HepG2 (cell line): ENCODE measurements around the gene ALK. TPM values are rescaled to one million over a fixed set of nuclear protein-coding genes. Genes with fewer than 3 reads are reported as not detected.

Source experiments
- ATAC-seq: fragments of 200-7000 bp; cut with Tn5 transposase; 3 replicates; pipeline ENCODE4 v1.9.1; 2020; ENCODE audit warnings: mild to moderate bottlenecking, moderate library complexity
- BruUV-seq: library from RNA; stranded (reverse); fragments of 400-500 nt; replicated peaks from 2 replicates; lab custom pipeline; 2021; lab: Mats Ljungman, UMichigan
- CTCF ChIA-PET: fragments of 300-600 bp; formaldehyde crosslinking; extraction: SDS; loops from one replicate; lab custom pipeline; 2021; ENCODE audit warnings: low total read pairs, inconsistent platforms, low intra/inter-chr PET ratio; lab: Yijun Ruan, JAX
- POLR2A ChIA-PET: fragments of 350-600 bp; sonication (Branson Sonifier 250); formaldehyde crosslinking; loops from one replicate; lab custom pipeline; 2020; ENCODE audit warnings: antibody characterized with exemption, inconsistent platforms; lab: Yijun Ruan, JAX
- DNase-seq: peaks from one replicate; pipeline ENCODE4 v3.0.0-alpha.2; 2015; ENCODE audit warnings: low spot score
- FAIRE-seq: peaks from 3 replicates; lab custom pipeline; 2011; peaks lifted over from hg19 to GRCh38; lab: Jason Lieb, UNC
- H2AFZ ChIP-seq: one replicate; pipeline ENCODE4 v1.6.1; 2011; ENCODE audit warnings: low read length, inconsistent platforms
- H3K27ac ChIP-seq: fragments of 300-600 bp; 3 replicates; pipeline ENCODE4 v1.8.0; 2011; ENCODE audit warnings: mixed run types, mild to moderate bottlenecking, mixed read lengths, low read length, inconsistent platforms; ENCODE audit not compliant: insufficient read depth; ENCODE audit errors: extremely low read length
- H3K27me3 ChIP-seq, 2 experiments: fragments of 200-600 bp in 1 of 2; 2 replicates in 1 of 2; 3 replicates in 1 of 2; pipeline versions ENCODE4 v1.6.0 to v1.8.0; 2011; ENCODE audit warnings: low read length in 2 of 2, mild to moderate bottlenecking in 2 of 2, moderate library complexity in 2 of 2, inconsistent platforms in 1 of 2; ENCODE audit not compliant: insufficient read depth in 2 of 2, control insufficient read depth in 1 of 2
- H3K36me3 ChIP-seq, 2 experiments: fragments of 200-600 bp in 1 of 2; replicated peaks in 1 of 2; 2 replicates in 1 of 2; 3 replicates in 1 of 2; pipeline versions ENCODE4 v1.5.1 to v1.8.0; 2011; ENCODE audit warnings: low read length in 2 of 2, inconsistent platforms in 1 of 2; ENCODE audit not compliant: insufficient read depth in 2 of 2, control insufficient read depth in 1 of 2
- H3K4me1 ChIP-seq: 2 replicates; pipeline ENCODE4 v1.5.1; 2012; ENCODE audit warnings: low read length, inconsistent platforms; ENCODE audit not compliant: insufficient read depth
- H3K4me2 ChIP-seq: 2 replicates; pipeline ENCODE4 v1.6.0; 2011; ENCODE audit warnings: low read depth, low read length, inconsistent platforms
- H3K4me3 ChIP-seq, 3 experiments: fragments of 200-600 bp in 1 of 3; sonication (generic), shearing (Covaris generic) in 1 of 3; replicated peaks in 1 of 3; 2 replicates each; pipeline ENCODE4 v1.5.1; 2011 to 2016; ENCODE audit warnings: low read length in 3 of 3, inconsistent platforms in 2 of 3, low read depth in 2 of 3, mild to moderate bottlenecking in 2 of 3, control low read depth in 1 of 3, mixed read lengths in 1 of 3; ENCODE audit not compliant: insufficient read depth in 1 of 3
- H3K79me2 ChIP-seq: one replicate; pipeline ENCODE4 v1.6.1; 2011; ENCODE audit warnings: low read length, inconsistent platforms; ENCODE audit not compliant: insufficient read depth
- H3K9ac ChIP-seq: 2 replicates; pipeline ENCODE4 v1.6.0; 2011; ENCODE audit warnings: mild to moderate bottlenecking, low read depth, low read length, inconsistent platforms; ENCODE audit not compliant: insufficient read depth
- H3K9me3 ChIP-seq: 2 replicates; pipeline ENCODE4 v1.5.1; 2012; ENCODE audit warnings: mild to moderate bottlenecking, low read length
- H4K20me1 ChIP-seq: 2 replicates; pipeline ENCODE4 v1.6.0; 2011; ENCODE audit warnings: inconsistent platforms, mild to moderate bottlenecking, low read length, moderate library complexity; ENCODE audit not compliant: insufficient read depth
- GATAD2A ChIP-seq: IDR thresholded peaks from 2 replicates; pipeline ENCODE4 v1.6.1; 2016
- HNF4A ChIP-seq: sonication (generic); formaldehyde crosslinking; IDR thresholded peaks from 2 replicates; pipeline ENCODE4 v1.4.0; 2020; ENCODE audit warnings: missing genetic modification reagents
- MAFK ChIP-seq, 2 experiments: IDR thresholded peaks in 1 of 2; conservative IDR thresholded peaks in 1 of 2; 2 replicates each; pipeline ENCODE4 v1.6.1; 2011; ENCODE audit warnings: improper control_type of control experiment in 2 of 2, low read length in 2 of 2
- MXI1 ChIP-seq: IDR thresholded peaks from 3 replicates; pipeline ENCODE4 v1.6.1; 2012; ENCODE audit warnings: low read depth, low read length, inconsistent platforms, borderline replicate concordance
- SUZ12 ChIP-seq: fragments of 150-350 bp; IDR thresholded peaks from 2 replicates; pipeline ENCODE4 v1.6.1; 2014; ENCODE audit warnings: low read depth, low read length
- TCF12 ChIP-seq, 2 experiments: fragments of 450-650 bp in 1 of 2; sonication (generic) in 1 of 2; formaldehyde crosslinking in 1 of 2; IDR thresholded peaks; 2 replicates each; pipeline versions ENCODE4 v1.6.1 to v1.8.0; 2017 to 2022; ENCODE audit warnings: antibody characterized with exemption in 1 of 2, mild to moderate bottlenecking in 1 of 2, missing genetic modification reagents in 1 of 2, moderate library complexity in 1 of 2
- WGBS: methylation state at CpG from one replicate; pipeline ENCODE4 v1.1.6; 2017; ENCODE audit warnings: low lambda C conversion rate; 5-methylcytosine and 5-hydroxymethylcytosine counted together
- in situ Hi-C: cut with HindIII; loops from 2 replicates; pipeline ENCODE4 v1.10.0; 2017; ENCODE audit warnings: low pct_unique_long_range_greater_than_20kb; ENCODE audit not compliant: extremely low pct_ligation_motif_present
- intact Hi-C: fragments of 100-400 bp; cut with micrococcal nuclease; formaldehyde crosslinking; loops from one replicate; pipeline ENCODE4 v1.10.0; 2022; ENCODE audit not compliant: unreplicated experiment
- polyA plus RNA-seq, 8 experiments: library from polyadenylated mRNA; depleted of rRNA in 3 of 8; stranded (reverse) in 7 of 8; unstranded in 1 of 8; fragments of >200 nt; fragmentation: Illumina TruSeq in 4 of 8; extraction: Trizol in 4 of 8; gene quantifications; 2 replicates each; pipeline versions ENCODE4 v1.2.1 to v1.2.3, GENCODE V29; 2011 to 2016; ENCODE audit warnings: low read depth in 4 of 8, missing spikeins in 1 of 8, mixed read lengths in 1 of 8; ENCODE audit not compliant: insufficient read depth in 1 of 8
- total RNA-seq, 5 experiments: library from RNA; depleted of rRNA; stranded (reverse); fragments of >200 nt; fragmentation: Illumina TruSeq; extraction: Trizol; gene quantifications; 2 replicates each; pipeline ENCODE4 v1.2.3, GENCODE V29; 2016; ENCODE audit warnings: low read depth in 1 of 5
- TF ChIP-seq, protein P1 (sequence below): fragments of 450-650 bp; IDR thresholded peaks from 2 replicates; pipeline ENCODE4 v1.6.1; 2017; ENCODE audit warnings: mild to moderate bottlenecking

Gene ALK
- total and polyA plus RNA-seq, 2 of the 13 experiments (the other 11 are each of a cell fraction or from before 2014, with no cell fraction given): not detected

DNA sequence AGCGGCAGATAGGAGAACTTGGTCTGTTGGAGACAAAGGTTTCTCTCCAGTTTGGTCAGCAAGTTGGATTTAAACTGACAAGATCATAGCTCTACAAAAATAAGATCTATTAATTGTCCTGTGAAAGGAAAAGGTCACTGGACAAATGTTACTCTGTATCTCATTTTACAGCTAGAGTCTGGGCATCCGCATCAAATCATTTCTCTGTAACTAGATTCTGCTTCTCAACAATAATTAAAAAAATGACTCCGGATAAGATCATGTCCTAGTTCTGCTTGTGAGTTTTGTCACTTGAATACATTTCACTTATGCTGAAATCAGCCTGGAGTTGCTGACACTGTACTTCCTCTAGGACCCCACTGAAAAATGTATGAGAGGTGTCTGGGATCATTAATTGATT lies 310.8 kb downstream of the ALK start (continued):
- TF ChIP-seq, protein P1, sequence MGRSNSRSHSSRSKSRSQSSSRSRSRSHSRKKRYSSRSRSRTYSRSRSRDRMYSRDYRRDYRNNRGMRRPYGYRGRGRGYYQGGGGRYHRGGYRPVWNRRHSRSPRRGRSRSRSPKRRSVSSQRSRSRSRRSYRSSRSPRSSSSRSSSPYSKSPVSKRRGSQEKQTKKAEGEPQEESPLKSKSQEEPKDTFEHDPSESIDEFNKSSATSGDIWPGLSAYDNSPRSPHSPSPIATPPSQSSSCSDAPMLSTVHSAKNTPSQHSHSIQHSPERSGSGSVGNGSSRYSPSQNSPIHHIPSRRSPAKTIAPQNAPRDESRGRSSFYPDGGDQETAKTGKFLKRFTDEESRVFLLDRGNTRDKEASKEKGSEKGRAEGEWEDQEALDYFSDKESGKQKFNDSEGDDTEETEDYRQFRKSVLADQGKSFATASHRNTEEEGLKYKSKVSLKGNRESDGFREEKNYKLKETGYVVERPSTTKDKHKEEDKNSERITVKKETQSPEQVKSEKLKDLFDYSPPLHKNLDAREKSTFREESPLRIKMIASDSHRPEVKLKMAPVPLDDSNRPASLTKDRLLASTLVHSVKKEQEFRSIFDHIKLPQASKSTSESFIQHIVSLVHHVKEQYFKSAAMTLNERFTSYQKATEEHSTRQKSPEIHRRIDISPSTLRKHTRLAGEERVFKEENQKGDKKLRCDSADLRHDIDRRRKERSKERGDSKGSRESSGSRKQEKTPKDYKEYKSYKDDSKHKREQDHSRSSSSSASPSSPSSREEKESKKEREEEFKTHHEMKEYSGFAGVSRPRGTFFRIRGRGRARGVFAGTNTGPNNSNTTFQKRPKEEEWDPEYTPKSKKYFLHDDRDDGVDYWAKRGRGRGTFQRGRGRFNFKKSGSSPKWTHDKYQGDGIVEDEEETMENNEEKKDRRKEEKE: no peak
- TF ChIP-seq TCF12 (IDR thresholded peaks at IDR 0.05): no peak
- no peak for TF ChIP-seq TCF12 (CRISPR knock-in tag; IDR thresholded peaks at IDR 0.05)

DNA sequence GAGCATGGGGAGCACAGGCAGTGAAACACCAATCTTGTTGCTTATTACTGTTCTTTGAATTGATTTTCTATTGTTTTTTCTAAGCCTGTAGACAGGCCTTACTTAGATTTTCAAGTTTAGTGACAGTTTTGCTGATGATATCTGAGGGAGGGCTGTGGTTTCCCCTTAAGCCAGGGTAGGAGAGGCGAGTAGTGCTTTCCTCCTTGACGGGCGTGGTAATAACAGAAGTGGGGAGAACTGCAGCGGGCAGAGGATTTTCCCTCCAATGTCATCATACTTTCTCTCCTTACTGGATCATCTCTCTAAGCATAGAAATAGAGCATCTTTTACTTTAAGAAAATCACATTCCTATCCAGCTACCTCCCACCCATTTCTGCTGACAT lies 314.4 kb downstream of the ALK start:
- intact Hi-C loops: no loop called here
- Histone ChIP-seq H3K4me3 (no peak overlapping the region), H2AFZ (no peak overlapping the region), H3K27ac (no peak overlapping the region), H3K36me3 (no peaks in the 10 kb centered on the region), H3K4me1 (no peaks in the 10 kb centered on the region), H3K27me3 (no peaks in the 10 kb centered on the region; a peak in 1 of 5 replicates), H3K79me2 (no peaks in the 10 kb centered on the region), H3K9me3 (no peaks in the 10 kb centered on the region), H3K9ac (no peak overlapping the region), H4K20me1 (no peaks in the 10 kb centered on the region), H3K4me2 (no peak overlapping the region)
- ATAC-seq: no peak
- in situ Hi-C loops: no loop called here
- POLR2A ChIA-PET: no interaction called here
- 25% methylated on average over 4 of the region's 4 CpGs for WGBS
- no TSS peak for BruUV-seq
- TF ChIP-seq MXI1: no peak
- no peak for TF ChIP-seq GATAD2A (CRISPR knock-in tag)
- TF ChIP-seq MAFK (conservative IDR thresholded peaks at IDR 0.05 in 1 of 2, IDR thresholded peaks at IDR 0.05 in 1 of 2; ENCODE audit: low read length in 2 of 2): 0 out of 4 replicates have a peak, but pooled peaks of 1 of the 2 experiments have one; percentile 27
- no peak for TF ChIP-seq HNF4A (CRISPR knock-in tag)
- no peak for TF ChIP-seq SUZ12
- CTCF ChIA-PET: no interaction called here
- DNase-seq: no peak
- no peak for FAIRE-seq
